Measurements from ENCODE around the gene BCAS1. TPM values are rescaled to one million over a fixed set of nuclear protein-coding genes. Genes with fewer than 3 reads are reported as not detected.

Gene BCAS1
- total RNA-seq, 2 donors from 2014 or later, result 32.0 to 58.6 TPM

DNA sequence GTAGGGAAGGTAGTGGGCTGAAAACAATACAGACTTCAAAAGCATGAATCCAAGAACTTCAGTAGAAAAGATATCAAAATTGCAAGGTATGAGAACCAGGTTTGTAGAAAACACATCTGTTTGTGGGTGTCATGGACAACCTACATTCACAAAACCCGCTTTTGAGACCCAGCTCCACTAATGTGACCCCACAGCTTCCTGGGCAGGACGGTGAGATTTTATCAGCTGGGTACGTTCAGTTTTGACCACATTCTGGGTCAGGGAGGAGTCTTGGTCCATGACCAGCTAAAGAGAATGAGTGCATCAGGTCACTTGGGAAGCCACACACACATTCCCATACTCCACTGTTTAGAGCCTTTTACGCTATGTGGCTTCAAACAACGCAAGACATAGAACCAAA is 77.1 kb downstream of the BCAS1 start:
- intact Hi-C loops (cut with DNase I), result no loop called here
- TF ChIP-seq POLR2AphosphoS5 (IDR thresholded peaks at IDR 0.05) (no peak), POLR2A (IDR thresholded peaks at IDR 0.05) (no peak)
- TF ChIP-seq, protein P1, sequence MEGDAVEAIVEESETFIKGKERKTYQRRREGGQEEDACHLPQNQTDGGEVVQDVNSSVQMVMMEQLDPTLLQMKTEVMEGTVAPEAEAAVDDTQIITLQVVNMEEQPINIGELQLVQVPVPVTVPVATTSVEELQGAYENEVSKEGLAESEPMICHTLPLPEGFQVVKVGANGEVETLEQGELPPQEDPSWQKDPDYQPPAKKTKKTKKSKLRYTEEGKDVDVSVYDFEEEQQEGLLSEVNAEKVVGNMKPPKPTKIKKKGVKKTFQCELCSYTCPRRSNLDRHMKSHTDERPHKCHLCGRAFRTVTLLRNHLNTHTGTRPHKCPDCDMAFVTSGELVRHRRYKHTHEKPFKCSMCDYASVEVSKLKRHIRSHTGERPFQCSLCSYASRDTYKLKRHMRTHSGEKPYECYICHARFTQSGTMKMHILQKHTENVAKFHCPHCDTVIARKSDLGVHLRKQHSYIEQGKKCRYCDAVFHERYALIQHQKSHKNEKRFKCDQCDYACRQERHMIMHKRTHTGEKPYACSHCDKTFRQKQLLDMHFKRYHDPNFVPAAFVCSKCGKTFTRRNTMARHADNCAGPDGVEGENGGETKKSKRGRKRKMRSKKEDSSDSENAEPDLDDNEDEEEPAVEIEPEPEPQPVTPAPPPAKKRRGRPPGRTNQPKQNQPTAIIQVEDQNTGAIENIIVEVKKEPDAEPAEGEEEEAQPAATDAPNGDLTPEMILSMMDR (IDR thresholded peaks at IDR 0.05), result no peak
- no peak for DNase-seq (ENCODE audit: low spot score)
- no peaks in the 10 kb centered on the region for H3K36me3 ChIP-seq
- H3K4me3 ChIP-seq, result no peak overlapping the region
- no peaks in the 10 kb centered on the region for H3K27me3 ChIP-seq (replicated peaks; ENCODE audit: insufficient read depth)
- no peaks in the 10 kb centered on the region for H3K4me1 ChIP-seq (replicated peaks)
- no peaks in the 10 kb centered on the region for H3K9me3 ChIP-seq
- 80% methylated on average over 5 of the region's 5 CpGs for WGBS
- H3K27ac ChIP-seq, result no peak overlapping the region

DNA sequence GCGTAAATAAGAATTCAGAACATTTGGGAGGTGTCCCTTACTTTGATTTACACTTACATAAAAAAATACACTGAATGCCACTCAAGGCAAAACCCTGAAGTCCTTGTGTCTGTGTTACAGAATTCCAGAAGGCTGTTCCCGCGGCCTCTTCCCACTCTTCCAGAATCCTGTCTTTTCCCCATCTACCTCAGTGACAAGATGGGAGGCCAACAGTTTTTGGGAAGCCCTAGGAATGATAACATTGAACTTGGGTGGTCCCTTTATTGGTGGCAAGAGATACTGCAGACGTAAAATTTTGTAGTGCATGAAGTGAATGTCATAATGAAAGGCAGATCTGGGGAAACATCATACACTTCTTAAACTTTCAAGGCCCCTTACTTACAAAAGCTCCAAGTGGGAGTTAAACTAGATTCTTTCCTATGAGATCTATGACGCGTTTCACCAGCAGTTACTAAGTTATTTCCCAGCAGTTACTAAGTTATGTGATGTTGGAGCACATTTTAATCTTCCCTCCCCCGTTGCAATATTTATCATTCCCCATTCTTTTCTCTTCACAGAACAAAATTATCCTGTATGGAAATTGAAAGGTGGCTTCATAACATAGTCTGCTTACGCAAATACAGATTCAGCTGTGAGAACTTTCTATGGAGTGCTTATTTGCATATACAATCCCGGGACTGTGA is 79.5 kb downstream of the BCAS1 start:
- Histone ChIP-seq H3K36me3 (no peaks in the 10 kb centered on the region), H3K4me1 (replicated peaks) (no peaks in the 10 kb centered on the region)

DNA sequence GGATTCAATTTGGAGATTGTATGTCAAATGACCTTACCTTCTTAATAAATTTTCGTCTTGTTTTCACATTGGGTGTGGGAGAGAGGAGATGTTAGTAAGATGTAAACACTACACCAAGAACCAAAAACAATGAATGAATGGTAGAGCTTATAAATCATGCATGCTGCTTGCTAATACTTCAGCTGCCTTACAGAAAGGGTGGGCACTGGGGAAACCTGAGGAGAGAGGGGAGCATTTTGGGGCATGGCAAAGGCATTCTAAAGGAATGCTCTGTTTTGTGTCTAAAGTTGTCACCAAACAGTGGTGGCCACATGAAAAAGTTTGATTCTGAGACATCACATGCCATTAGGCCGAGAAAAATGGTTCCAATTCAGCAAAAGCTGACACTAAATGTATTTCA is 80.4 kb downstream of the BCAS1 start:
- H3K27me3 ChIP-seq (replicated peaks; ENCODE audit: insufficient read depth), result no peaks in the 10 kb centered on the region
- TF ChIP-seq POLR2AphosphoS5 (IDR thresholded peaks at IDR 0.05), result no peak
- no peak for TF ChIP-seq POLR2A (IDR thresholded peaks at IDR 0.05)
- TF ChIP-seq, protein P1 (IDR thresholded peaks at IDR 0.05), result no peak
- intact Hi-C loops (cut with DNase I), result no loop called here
- 82% methylated on average over 2 of the region's 2 CpGs for WGBS
- H3K36me3 ChIP-seq, result no peaks in the 10 kb centered on the region
- no peak overlapping the region for H3K27ac ChIP-seq
- no peak overlapping the region for H3K4me3 ChIP-seq
- no peaks in the 10 kb centered on the region for H3K4me1 ChIP-seq (replicated peaks)
- no peak for DNase-seq (ENCODE audit: low spot score)
- H3K9me3 ChIP-seq, result no peaks in the 10 kb centered on the region

More for the DNA sequence above, 79.5 kb downstream of the BCAS1 start:
- H3K27me3 ChIP-seq (replicated peaks; ENCODE audit: insufficient read depth), result no peaks in the 10 kb centered on the region
- H3K4me3 ChIP-seq, result no peak overlapping the region
- WGBS, result 76% methylated on average over 9 of the region's 9 CpGs
- no peaks in the 10 kb centered on the region for H3K9me3 ChIP-seq
- intact Hi-C loops (cut with DNase I), result no loop called here
- TF ChIP-seq, protein P1 (IDR thresholded peaks at IDR 0.05), result no peak
- TF ChIP-seq POLR2AphosphoS5 (IDR thresholded peaks at IDR 0.05) (no peak), POLR2A (IDR thresholded peaks at IDR 0.05) (no peak)
- DNase-seq (ENCODE audit: low spot score), result no peak
- no peak overlapping the region for H3K27ac ChIP-seq

DNA sequence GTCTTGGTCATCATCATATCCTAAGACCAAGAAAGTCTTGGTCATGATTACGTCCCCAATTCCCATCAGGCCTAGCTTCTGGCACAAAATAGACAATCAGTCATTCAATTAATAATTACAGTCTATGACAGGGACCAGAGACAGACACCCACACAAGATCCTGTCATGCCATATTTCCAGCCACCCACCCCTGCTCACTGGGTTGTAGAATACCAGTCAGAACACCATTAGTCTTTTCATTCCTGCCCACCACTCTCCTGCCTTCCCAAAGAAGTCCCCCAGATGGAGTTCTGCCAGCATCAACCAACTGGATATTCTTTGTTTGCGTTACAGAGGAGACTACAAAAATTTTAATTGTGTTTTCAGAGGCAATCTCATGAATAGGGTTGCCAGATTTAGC is 81.0 kb downstream of the BCAS1 start:
- 77% methylated on average over 2 of the region's 2 CpGs for WGBS
- TF ChIP-seq, protein P1 (IDR thresholded peaks at IDR 0.05), result no peak
- intact Hi-C loops (cut with DNase I), result no loop called here
- DNase-seq (ENCODE audit: low spot score), result no peak
- Histone ChIP-seq H3K4me1 (replicated peaks) (no peaks in the 10 kb centered on the region), H3K36me3 (no peaks in the 10 kb centered on the region), H3K27ac (no peak overlapping the region), H3K9me3 (no peaks in the 10 kb centered on the region), H3K4me3 (no peak overlapping the region), H3K27me3 (replicated peaks; ENCODE audit: insufficient read depth) (no peaks in the 10 kb centered on the region)

DNA sequence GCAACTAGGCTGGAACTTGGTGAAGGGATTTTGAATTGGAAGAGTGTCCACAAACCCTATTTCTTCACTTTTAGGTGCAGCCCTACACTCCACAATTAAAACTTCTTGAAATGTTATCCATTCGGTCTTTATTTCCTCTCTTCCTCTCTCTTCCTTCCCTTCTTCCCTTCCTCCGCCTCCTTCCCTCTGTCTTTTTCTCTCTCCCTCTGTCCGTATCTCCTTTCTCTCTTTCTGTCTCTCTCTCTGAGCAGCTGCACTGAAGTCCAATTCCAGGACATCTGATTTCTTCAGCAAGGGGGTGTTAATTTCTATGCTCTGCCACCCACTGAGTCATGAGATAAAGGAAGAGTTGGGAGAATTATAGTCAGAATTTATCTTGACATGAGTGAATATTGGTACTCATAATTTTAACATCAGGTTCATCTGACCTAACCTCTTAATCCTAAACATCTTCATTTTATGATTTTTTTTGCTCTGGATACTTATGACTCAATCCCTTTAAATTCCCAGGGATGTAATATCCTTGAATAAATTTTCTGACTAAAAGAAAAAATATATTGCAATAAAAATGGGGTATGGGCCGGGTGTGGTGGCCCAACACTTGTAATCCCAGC is 84.2 kb downstream of the BCAS1 start:
- intact Hi-C loops (cut with DNase I), result no loop called here
- Histone ChIP-seq H3K36me3 (no peaks in the 10 kb centered on the region), H3K4me3 (no peak overlapping the region), H3K9me3 (no peaks in the 10 kb centered on the region), H3K27ac (no peak overlapping the region), H3K4me1 (replicated peaks) (no peaks in the 10 kb centered on the region), H3K27me3 (replicated peaks; ENCODE audit: insufficient read depth) (no peaks in the 10 kb centered on the region)
- 84% methylated on average over 4 of the region's 4 CpGs for whole genome bisulfite sequencing
- no peak for DNase-seq (ENCODE audit: low spot score)
- TF ChIP-seq POLR2AphosphoS5 (IDR thresholded peaks at IDR 0.05), result no peak
- TF ChIP-seq, protein P1 (IDR thresholded peaks at IDR 0.05), result no peak
- TF ChIP-seq POLR2A (IDR thresholded peaks at IDR 0.05), result no peak

All from prostate gland (tissue), 2 donors.